Measurements from ENCODE around the gene CPNE2.

The CPNE2 gene

GRCh38 chr16:57131351-57131970 lies 39.1 kb downstream of the CPNE2 start:
- H3K9me3 ChIP-seq (ENCODE audit: control insufficient read depth, low read length) = no peaks in the 10 kb centered on the region
- no peaks in the 10 kb centered on the region for H3K36me3 ChIP-seq (ENCODE audit: control insufficient read depth, insufficient read depth, low read length)
- H3K27ac ChIP-seq (ENCODE audit: insufficient read depth, low read depth, low read length, poor library complexity, severe bottlenecking) = no peak overlapping the region
- H3K4me1 ChIP-seq (ENCODE audit: control insufficient read depth, insufficient read depth, low read length) = peaks cover 21% of the 10 kb centered on the region
- WGBS, 2 experiments = 85 to 86% methylated on average over 17 of the region's 17 CpGs
- H3K4me3 ChIP-seq (ENCODE audit: insufficient read depth, low read depth, low read length) = no peak overlapping the region
- H3K27me3 ChIP-seq (ENCODE audit: control insufficient read depth, insufficient read depth, low read length, poor library complexity, severe bottlenecking) = no peaks in the 10 kb centered on the region

- no peaks in the 10 kb centered on the region for H3K27me3 ChIP-seq (ENCODE audit: control insufficient read depth, insufficient read depth, low read length, poor library complexity, severe bottlenecking)
- no peak overlapping the region for H3K4me3 ChIP-seq (ENCODE audit: insufficient read depth, low read depth, low read length)
- no peak overlapping the region for H3K27ac ChIP-seq (ENCODE audit: insufficient read depth, low read depth, low read length, poor library complexity, severe bottlenecking)
- H3K9me3 ChIP-seq (ENCODE audit: control insufficient read depth, low read length) = no peaks in the 10 kb centered on the region
- WGBS, 2 experiments = 90 to 97% methylated on average over 1 of the region's 1 CpG
- H3K4me1 ChIP-seq (ENCODE audit: control insufficient read depth, insufficient read depth, low read length) = peaks cover 21% of the 10 kb centered on the region
- H3K36me3 ChIP-seq (ENCODE audit: control insufficient read depth, insufficient read depth, low read length) = no peaks in the 10 kb centered on the region
These were observed 40.1 kb downstream of the CPNE2 start for GRCh38 chr16:57132470-57132869.

GRCh38 chr16:57133031-57133430 lies 40.6 kb downstream of the CPNE2 start:
- 62 to 63% methylated on average over 4 of the region's 4 CpGs for WGBS, 2 experiments
- no peak overlapping the region for H3K4me3 ChIP-seq (ENCODE audit: insufficient read depth, low read depth, low read length)
- H3K36me3 ChIP-seq (ENCODE audit: control insufficient read depth, insufficient read depth, low read length) = no peaks in the 10 kb centered on the region
- H3K27ac ChIP-seq (ENCODE audit: insufficient read depth, low read depth, low read length, poor library complexity, severe bottlenecking) = no peak overlapping the region
- no peaks in the 10 kb centered on the region for H3K9me3 ChIP-seq (ENCODE audit: control insufficient read depth, low read length)
- no peaks in the 10 kb centered on the region for H3K27me3 ChIP-seq (ENCODE audit: control insufficient read depth, insufficient read depth, low read length, poor library complexity, severe bottlenecking)
- H3K4me1 ChIP-seq (ENCODE audit: control insufficient read depth, insufficient read depth, low read length) = peaks cover 21% of the 10 kb centered on the region

- H3K9me3 ChIP-seq (ENCODE audit: control insufficient read depth, low read length) = no peaks in the 10 kb centered on the region
- 90 to 93% methylated on average over 10 of the region's 10 CpGs for WGBS, 2 experiments
- no peaks in the 10 kb centered on the region for H3K36me3 ChIP-seq (ENCODE audit: control insufficient read depth, insufficient read depth, low read length)
- no peak overlapping the region for H3K27ac ChIP-seq (ENCODE audit: insufficient read depth, low read depth, low read length, poor library complexity, severe bottlenecking)
- no peak overlapping the region for H3K4me3 ChIP-seq (ENCODE audit: insufficient read depth, low read depth, low read length)
- H3K4me1 ChIP-seq (ENCODE audit: control insufficient read depth, insufficient read depth, low read length) = peaks cover 21% of the 10 kb centered on the region
- no peaks in the 10 kb centered on the region for H3K27me3 ChIP-seq (ENCODE audit: control insufficient read depth, insufficient read depth, low read length, poor library complexity, severe bottlenecking)
These were observed 41.5 kb downstream of the CPNE2 start for GRCh38 chr16:57133886-57134285.

DNA sequence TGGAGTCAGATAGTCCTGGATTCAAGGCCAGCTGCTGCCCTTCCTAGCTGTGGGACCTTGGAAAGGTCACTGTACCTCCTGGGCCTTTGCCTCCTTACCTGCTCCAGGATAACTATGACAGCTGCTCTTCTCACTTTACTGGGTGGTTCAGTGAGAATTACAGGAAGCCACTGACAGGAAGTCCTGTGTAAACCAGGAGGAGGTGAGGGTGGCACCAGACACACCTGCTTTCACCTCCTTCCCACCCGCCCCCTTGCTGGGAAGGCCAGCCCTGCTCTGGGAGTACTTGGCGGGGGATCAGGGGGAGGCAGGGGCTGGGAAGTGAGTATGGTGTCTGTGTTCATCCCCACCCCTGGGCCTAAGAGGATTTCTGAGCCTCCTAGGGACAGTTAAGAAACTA lies 42.6 kb downstream of the CPNE2 start:
- Histone ChIP-seq H3K36me3 (ENCODE audit: control insufficient read depth, insufficient read depth, low read length) (no peaks in the 10 kb centered on the region), H3K9me3 (ENCODE audit: control insufficient read depth, low read length) (no peaks in the 10 kb centered on the region), H3K27ac (ENCODE audit: insufficient read depth, low read depth, low read length, poor library complexity, severe bottlenecking) (no peak overlapping the region), H3K27me3 (ENCODE audit: control insufficient read depth, insufficient read depth, low read length, poor library complexity, severe bottlenecking) (no peaks in the 10 kb centered on the region), H3K4me3 (ENCODE audit: insufficient read depth, low read depth, low read length) (no peak overlapping the region), H3K4me1 (ENCODE audit: control insufficient read depth, insufficient read depth, low read length) (peaks cover 21% of the 10 kb centered on the region)
- WGBS, 2 experiments = 72 to 100% methylated on average over 2 of the region's 2 CpGs

DNA sequence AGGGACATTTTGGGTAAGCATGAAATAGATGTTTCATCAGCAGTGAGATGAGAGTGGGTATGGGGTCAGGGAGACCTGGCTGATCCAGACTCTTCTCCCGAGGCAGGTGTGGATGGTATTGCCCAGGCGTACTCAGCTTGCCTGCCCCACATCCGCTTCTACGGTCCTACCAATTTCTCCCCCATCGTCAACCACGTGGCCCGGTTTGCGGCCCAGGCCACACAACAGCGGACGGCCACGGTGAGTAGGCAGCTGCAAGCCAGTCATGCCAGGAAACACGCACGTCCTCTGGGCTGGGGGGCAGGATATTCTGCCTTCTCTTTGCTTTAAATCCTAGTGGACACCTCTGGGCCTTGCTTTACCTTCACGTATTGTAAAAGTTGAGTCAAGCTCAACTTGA lies 44.7 kb downstream of the CPNE2 start:
- no peak overlapping the region for H3K27ac ChIP-seq (ENCODE audit: insufficient read depth, low read depth, low read length, poor library complexity, severe bottlenecking)
- no peaks in the 10 kb centered on the region for H3K36me3 ChIP-seq (ENCODE audit: control insufficient read depth, insufficient read depth, low read length)
- H3K4me3 ChIP-seq (ENCODE audit: insufficient read depth, low read depth, low read length) = no peak overlapping the region
- H3K4me1 ChIP-seq (ENCODE audit: control insufficient read depth, insufficient read depth, low read length) = peaks cover 13% of the 10 kb centered on the region
- 89% methylated on average over 14 of the region's 14 CpGs for WGBS, 2 experiments
- H3K27me3 ChIP-seq (ENCODE audit: control insufficient read depth, insufficient read depth, low read length, poor library complexity, severe bottlenecking) = no peaks in the 10 kb centered on the region
- no peaks in the 10 kb centered on the region for H3K9me3 ChIP-seq (ENCODE audit: control insufficient read depth, low read length)

DNA sequence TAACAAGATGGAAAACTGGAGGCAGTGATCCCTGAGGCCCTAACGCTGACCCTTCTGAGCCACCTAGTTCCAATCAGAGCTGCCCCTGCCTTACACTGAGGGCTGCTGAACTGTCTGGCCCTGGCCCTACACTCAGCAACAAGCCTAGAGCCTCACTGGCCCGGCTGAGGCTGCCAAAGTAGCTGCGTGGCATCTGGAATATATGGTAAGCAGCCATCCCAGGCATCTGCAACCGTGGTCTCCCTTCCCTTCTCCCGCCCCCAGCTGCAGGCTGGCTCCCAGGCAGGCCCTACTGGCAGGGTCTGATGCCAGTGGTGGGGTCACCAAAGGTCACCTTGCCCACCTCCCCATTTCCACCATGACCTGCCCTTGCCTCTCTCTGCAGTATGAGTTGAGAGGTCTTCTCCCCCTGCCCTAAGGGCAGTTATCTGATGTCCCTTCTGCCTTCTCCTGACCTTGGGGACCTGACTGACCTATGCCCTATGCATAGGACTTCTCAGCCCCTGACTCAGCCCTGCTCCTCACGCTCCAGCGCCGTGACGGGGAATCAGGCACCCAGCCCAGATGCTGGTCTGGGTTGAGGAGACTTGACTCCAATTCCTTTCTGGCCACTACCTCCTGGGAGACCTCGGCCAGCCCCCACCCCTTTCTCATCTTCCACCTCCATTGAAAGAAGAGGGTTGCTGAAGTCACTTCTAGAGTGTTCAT lies 45.3 kb downstream of the CPNE2 start:
- no peak overlapping the region for H3K27ac ChIP-seq (ENCODE audit: insufficient read depth, low read depth, low read length, poor library complexity, severe bottlenecking)
- no peaks in the 10 kb centered on the region for H3K27me3 ChIP-seq (ENCODE audit: control insufficient read depth, insufficient read depth, low read length, poor library complexity, severe bottlenecking)
- peaks cover 6% of the 10 kb centered on the region for H3K4me1 ChIP-seq (ENCODE audit: control insufficient read depth, insufficient read depth, low read length)
- H3K9me3 ChIP-seq (ENCODE audit: control insufficient read depth, low read length) = no peaks in the 10 kb centered on the region
- H3K4me3 ChIP-seq (ENCODE audit: insufficient read depth, low read depth, low read length) = no peak overlapping the region
- 91% methylated on average over 10 of the region's 10 CpGs for WGBS, 2 experiments
- H3K36me3 ChIP-seq (ENCODE audit: control insufficient read depth, insufficient read depth, low read length) = no peaks in the 10 kb centered on the region

DNA sequence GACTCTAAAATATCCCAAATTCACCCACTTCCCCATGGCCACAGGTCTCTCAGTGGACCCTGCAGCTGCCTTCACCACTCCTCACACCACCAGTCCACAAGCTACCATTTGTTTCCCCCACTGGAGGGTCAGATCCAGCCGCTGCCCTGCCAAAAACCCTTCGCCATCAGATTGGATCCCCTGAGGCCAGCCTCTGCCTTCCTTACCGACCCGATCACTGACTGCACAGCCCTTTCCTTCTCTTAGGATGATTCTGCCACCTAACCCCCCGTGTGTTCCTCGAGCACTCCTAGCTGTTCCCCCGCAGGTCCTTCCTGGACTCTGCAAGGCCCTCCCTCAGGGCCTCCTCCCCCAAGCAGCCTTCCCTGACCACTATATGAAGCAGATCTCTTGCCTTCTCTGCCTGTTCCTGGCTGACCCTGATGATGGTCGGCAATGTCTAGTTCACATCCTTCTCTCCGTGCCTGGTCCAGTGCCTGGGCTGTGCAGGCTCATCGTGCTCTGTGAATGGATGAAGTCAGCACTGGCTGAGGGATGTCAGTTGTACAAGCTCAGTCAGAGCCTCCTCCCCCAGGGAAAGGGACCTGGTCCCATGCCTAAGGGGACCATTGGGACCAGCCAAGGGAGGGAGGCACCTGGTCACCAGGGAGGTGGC lies 46.0 kb downstream of the CPNE2 start:
- no peaks in the 10 kb centered on the region for H3K27me3 ChIP-seq (ENCODE audit: control insufficient read depth, insufficient read depth, low read length, poor library complexity, severe bottlenecking)
- 83 to 86% methylated on average over 10 of the region's 10 CpGs for whole genome bisulfite sequencing, 2 experiments

DNA sequence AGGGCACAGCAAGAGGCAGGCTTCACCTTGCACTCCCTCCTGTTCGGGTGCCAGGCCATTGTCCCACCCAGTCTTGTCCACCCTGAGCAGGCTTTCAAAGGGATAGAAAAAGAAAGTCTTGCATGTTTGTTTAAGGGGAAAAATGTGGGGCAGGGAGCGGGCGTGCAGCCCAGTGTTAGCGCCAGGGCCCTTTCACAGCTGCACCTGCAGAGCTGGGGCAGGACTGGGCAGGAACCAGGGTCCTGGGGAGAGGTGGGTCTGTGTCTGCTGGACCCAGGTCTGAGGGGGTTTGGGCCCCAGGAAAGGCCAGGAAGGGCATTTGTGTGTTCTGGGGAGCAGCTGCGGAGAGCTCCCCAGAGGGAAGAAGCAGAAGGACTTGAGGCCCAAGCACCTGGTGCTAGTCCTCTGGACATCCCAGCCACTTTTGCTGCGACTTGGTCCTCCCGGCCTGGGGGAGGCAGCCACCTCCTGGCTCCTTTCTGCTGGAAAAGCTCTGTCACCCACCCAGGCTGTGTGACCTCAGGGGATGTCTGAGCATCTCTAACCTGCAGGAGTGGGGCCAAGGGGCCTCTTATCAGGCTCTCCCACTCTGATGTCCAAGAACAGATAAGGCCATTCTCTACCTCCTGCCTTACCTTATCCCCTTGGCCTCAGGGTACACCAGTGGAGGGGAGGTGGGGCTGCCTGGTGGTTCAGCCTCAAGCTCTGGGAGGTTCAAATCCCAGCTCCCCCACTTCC lies 48.7 kb downstream of the CPNE2 start:
- Histone ChIP-seq H3K9me3 (ENCODE audit: control insufficient read depth, low read length) (no peaks in the 10 kb centered on the region), H3K4me1 (ENCODE audit: control insufficient read depth, insufficient read depth, low read length) (peaks cover 7% of the 10 kb centered on the region), H3K36me3 (ENCODE audit: control insufficient read depth, insufficient read depth, low read length) (no peaks in the 10 kb centered on the region), H3K4me3 (ENCODE audit: insufficient read depth, low read depth, low read length) (no peak overlapping the region), H3K27me3 (ENCODE audit: control insufficient read depth, insufficient read depth, low read length, poor library complexity, severe bottlenecking) (no peaks in the 10 kb centered on the region), H3K27ac (ENCODE audit: insufficient read depth, low read depth, low read length, poor library complexity, severe bottlenecking) (no peak overlapping the region)
- 92 to 95% methylated on average over 7 of the region's 7 CpGs for WGBS, 2 experiments

More for the DNA sequence above, 46.0 kb downstream of the CPNE2 start:
- Histone ChIP-seq H3K4me3 (ENCODE audit: insufficient read depth, low read depth, low read length) (no peak overlapping the region), H3K27ac (ENCODE audit: insufficient read depth, low read depth, low read length, poor library complexity, severe bottlenecking) (no peak overlapping the region), H3K4me1 (ENCODE audit: control insufficient read depth, insufficient read depth, low read length) (peaks cover 6% of the 10 kb centered on the region), H3K9me3 (ENCODE audit: control insufficient read depth, low read length) (no peaks in the 10 kb centered on the region), H3K36me3 (ENCODE audit: control insufficient read depth, insufficient read depth, low read length) (no peaks in the 10 kb centered on the region)

Data from ectodermal cell (in vitro differentiated cells).